A673 (cell line): ENCODE results near the gene PITX3.

Experiments
- EZH2 ChIP-seq: fragments of 200-600 bp; sonication (generic); IDR thresholded peaks from 2 replicates; pipeline ENCODE4 v1.6.1; 2017; ENCODE audit warnings: borderline replicate concordance, low read depth, mild to moderate bottlenecking, mixed read lengths, antibody characterized with exemption, low read length; ENCODE audit not compliant: poor library complexity, severe bottlenecking
- TF ChIP-seq, protein P1 (sequence below): fragments of 300-800, 200-600 bp; sonication (generic); conservative IDR thresholded peaks from 2 replicates; pipeline ENCODE4 v1.5.1; 2017; ENCODE audit warnings: low read depth, mild to moderate bottlenecking, antibody characterized with exemption, low read length, moderate library complexity, mixed read lengths

DNA sequence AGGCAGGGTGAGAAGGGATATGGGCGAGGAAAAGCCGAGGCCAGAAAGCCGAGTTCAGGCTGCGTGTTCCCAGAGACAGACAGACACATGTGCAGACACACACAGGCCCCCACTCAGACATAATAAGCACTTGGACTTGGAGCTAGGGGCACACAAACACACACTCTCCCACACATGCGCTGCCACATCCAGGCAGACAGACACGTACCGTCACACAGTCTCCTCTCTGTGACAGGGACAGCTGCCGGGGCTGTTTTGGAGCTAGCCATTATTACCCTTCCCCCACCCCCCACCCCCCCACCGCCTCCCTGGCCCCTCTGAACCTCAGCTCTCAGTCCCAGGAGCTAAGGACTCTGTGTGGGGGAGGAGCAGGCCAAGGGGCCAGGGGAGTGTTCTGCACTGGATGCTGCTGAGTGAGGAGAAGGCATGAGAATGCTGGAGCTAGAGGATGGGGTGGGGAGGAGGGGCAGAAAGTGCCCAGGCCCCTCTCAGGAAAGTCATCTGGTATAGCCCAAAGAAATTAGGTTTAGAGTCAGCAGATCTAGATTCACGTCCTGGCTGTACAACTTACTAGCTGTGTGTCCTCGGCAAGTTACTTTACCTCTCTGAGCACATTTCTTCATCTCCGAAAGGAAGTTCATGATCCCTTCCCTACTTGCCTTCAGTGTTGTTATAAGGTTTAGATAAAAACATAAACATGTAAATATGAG lies 6.3 kb downstream of the PITX3 start:
- TF ChIP-seq, protein P1, sequence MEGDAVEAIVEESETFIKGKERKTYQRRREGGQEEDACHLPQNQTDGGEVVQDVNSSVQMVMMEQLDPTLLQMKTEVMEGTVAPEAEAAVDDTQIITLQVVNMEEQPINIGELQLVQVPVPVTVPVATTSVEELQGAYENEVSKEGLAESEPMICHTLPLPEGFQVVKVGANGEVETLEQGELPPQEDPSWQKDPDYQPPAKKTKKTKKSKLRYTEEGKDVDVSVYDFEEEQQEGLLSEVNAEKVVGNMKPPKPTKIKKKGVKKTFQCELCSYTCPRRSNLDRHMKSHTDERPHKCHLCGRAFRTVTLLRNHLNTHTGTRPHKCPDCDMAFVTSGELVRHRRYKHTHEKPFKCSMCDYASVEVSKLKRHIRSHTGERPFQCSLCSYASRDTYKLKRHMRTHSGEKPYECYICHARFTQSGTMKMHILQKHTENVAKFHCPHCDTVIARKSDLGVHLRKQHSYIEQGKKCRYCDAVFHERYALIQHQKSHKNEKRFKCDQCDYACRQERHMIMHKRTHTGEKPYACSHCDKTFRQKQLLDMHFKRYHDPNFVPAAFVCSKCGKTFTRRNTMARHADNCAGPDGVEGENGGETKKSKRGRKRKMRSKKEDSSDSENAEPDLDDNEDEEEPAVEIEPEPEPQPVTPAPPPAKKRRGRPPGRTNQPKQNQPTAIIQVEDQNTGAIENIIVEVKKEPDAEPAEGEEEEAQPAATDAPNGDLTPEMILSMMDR: no peak
- no peak for TF ChIP-seq EZH2
